Measurements from ENCODE around the gene NSG1.
"Not testable (repeated sequence)": the region's sequence is repeated elsewhere in the genome, so short reads cannot be mapped to it uniquely, and the experiment has no call there.

The NSG1 gene, protein sequence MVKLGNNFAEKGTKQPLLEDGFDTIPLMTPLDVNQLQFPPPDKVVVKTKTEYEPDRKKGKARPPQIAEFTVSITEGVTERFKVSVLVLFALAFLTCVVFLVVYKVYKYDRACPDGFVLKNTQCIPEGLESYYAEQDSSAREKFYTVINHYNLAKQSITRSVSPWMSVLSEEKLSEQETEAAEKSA

DNA sequence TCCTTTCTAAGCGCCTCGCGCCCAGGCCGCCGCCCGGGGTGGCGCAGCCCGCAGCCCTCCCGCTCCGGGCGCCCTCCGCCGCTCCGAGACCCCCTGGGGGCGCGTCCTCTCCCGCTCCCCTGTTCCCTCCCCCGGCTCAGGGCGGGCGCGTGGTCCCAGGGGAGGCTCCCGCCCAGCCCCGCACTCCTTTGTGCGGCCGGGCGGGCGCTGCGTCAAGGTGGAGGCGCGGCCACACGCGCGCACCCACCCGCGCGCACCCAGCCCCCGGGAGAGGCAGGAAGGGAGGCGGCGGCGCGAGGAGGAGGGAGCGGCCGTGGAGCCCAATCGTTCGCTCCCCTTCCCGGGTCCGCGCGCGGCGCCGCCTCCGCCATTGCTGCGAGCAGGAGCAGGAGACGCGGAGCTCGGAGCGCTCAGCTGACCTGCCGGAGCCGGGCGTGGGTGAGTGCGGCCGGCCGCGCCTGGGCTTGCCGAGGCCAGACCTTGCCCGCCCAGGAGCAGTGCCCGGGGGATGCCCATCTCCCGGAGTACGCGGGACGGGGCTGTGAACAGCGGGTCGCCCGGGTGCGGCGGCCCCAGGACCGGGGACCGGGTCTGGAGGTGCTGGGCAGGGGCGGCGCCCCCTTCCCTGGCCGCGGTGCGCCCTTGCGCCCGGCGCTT, at the start of gene NSG1:
TSS of gene NSG1 (plus strand) at position 367 of the 657 bp plus-strand sequence. CDS start 528 bp downstream, outside the sequence.
- peak; percentile 35 for DNase-seq (ENCODE audit: low spot score)

- DNase-seq (ENCODE audit: low spot score) = no peak
Measured at GRCh38 chr4:4338210-4339001, 48.5 kb upstream of the NSG1 start.

- DNase-seq (ENCODE audit: low spot score) = no peak
Measured at GRCh38 chr4:4339504-4340085, 47.3 kb upstream of the NSG1 start.

GRCh38 chr4:4341861-4342650, 44.8 kb upstream of the NSG1 start:
- no peak for DNase-seq (ENCODE audit: low spot score)

DNA sequence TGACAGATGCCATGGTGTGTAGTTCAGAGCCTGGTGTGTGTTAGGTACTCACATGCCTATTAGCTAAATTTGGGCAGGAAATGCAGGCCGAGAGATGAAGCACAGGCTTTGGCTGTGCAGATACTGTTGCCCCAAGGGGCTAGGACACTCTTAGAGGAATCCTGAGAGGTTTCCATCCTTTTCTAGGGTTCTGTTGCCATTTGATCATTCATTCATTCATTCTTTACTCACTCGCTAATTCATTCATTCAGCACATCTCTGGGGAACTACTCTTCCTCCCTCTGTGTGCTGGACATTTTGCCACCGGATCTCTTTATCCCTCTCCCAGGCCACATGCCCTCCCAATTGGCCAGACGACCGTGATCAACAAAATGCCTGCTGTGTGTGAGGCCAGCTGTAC, 43.9 kb upstream of the NSG1 start:
- no peak for DNase-seq (ENCODE audit: low spot score)

DNA sequence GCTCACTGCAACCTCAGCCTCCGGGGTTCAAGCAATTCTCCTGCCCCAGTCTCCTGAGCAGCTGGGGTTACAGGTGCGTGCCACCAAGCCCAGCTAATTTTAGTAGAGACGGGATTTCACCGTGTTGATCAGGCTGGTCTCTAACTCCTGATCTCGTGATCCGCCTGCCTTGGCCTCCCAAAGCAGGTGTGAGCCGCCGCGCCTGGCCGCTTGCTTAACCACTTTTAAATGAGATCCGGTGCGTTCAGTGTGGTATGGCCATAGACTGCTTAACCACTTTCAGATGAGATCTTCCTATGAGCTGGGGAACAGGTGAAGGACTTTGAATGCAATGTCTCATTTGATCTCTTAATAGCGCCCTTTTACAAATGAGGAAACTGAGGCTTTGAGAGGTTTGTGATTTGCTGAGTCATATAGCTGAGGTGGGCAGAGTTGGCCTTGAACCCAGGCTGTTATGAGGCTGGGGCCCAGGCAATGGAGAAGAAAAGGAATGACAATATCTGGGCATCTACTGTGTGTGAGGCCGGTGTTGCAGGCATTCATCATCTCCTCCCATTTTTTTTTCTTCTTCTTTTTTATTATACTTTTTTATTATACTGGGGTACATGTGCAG, 41.9 kb upstream of the NSG1 start:
- no peak for DNase-seq (ENCODE audit: low spot score)

DNA sequence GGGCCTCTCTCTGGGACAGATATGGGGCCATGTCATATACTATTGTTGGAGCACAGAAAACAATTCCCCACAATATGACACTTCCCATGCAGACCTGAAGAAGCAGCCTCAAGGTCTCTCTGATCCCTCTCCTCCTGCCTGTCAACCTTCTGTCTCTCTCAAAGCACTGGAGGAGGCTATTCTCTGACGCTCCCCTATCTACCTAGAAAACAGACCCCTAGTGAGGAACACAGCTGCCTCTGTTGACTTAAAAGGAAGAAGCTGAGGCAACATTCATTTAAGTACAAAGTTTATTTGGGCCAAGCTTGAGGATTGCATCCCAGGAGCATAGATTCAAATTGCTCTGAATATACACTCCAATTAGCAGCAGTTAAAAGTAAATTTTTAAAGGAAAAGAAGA, 39.3 kb upstream of the NSG1 start:
- no peak for DNase-seq (ENCODE audit: low spot score)

DNA sequence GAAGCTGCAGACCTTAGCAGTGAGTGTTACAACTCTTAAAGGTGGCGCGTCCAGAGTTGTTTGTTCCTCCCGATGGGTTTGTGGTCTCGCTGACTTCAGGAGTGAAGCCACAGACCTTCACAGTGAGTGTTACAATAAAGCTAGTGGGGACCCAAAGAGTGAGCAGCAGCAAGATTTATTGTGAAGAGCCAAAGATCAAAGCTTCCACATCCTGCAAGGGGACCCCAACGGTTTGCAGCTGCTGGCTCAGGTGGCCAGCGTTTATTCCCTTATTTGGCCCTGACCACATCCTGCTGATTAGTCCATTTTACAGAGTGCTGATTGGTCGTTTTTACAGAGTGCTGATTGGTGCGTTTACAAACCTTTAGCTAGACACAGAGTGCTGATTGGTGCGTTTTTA, 38.3 kb upstream of the NSG1 start:
- not testable (repeated sequence) for DNase-seq (ENCODE audit: low spot score)

DNA sequence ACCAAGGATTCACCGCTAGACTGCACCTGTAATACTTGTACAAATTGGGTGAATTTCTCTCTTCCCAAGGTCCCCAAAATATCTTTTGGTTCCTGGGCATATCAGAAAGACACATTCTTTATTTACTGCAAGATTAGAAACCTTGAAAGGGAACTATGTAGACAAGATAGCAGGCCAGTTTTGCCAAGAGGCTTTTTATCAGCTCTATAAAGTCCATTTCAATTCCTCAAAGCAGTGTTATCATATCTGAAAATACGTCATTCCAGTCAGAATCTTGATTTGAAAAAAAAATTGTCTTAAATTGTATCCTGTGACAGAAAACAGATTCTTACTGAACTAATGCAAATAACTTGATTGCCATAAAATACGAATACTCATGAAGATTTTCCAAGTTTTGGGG, 37.0 kb upstream of the NSG1 start:
- DNase-seq (ENCODE audit: low spot score) = no peak

- no peak for DNase-seq (ENCODE audit: low spot score)
Measured at GRCh38 chr4:4350909-4351308, 36.0 kb upstream of the NSG1 start.

GRCh38 chr4:4355302-4355701, 31.6 kb upstream of the NSG1 start:
- DNase-seq (ENCODE audit: low spot score) = no peak

GRCh38 chr4:4356106-4357041, 30.5 kb upstream of the NSG1 start:
- no peak for DNase-seq (ENCODE audit: low spot score)

GRCh38 chr4:4358093-4358854, 28.6 kb upstream of the NSG1 start:
- DNase-seq (ENCODE audit: low spot score) = no peak

DNA sequence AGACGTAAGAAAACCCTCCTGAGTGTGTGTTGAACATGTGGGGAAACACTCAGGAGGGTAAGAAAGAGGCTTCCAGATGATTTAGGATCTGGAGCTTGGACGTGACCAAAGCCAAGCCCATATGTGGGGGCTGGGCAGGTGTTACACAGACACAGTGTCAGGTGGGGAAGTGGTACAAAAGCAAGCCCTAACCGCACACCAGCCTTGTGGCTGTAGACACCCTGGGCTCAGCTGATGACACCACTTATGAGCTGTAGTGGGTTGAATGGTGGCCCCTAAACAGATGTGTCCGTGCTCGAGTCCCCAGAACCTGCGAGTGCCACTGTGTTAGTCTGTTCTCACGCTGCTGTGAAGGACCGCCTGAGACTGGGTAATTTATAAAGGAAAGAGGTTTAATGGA, 25.0 kb upstream of the NSG1 start:
- DNase-seq (ENCODE audit: low spot score) = no peak

DNA sequence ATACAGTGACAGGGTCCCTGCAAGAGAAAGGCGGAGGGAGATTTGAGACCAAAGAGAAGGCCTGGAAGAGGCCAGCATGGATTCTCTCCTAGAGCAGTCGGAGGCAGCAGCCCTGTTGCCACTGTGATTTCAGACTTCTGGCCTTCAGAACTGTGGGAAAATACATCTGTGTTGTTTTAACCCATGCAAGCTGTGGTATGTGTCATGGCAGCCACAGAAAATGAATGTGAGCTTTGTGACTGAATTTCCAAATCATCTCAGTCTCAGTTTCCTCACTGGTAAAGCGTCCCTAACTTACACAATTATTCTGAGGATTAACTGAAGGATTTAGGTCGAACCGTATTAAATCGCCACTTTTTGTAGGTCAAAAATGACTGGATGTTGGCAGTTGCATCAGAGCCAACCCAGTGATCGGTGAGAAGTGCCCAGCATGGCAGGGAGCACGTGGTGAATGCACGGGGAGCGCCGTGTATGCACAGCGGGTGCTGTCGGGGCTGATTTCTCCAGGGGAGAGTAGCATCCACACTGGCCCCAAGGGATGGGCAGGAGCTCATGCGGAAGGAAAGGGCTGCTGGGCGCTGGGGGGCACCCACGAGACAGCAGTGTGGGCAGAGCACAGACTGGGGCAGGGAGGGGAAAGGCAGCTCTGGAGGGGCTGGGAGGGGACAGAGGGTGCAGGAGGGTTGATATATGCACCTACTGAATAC, 23.8 kb upstream of the NSG1 start:
- DNase-seq (ENCODE audit: low spot score) = peak; percentile 20

DNA sequence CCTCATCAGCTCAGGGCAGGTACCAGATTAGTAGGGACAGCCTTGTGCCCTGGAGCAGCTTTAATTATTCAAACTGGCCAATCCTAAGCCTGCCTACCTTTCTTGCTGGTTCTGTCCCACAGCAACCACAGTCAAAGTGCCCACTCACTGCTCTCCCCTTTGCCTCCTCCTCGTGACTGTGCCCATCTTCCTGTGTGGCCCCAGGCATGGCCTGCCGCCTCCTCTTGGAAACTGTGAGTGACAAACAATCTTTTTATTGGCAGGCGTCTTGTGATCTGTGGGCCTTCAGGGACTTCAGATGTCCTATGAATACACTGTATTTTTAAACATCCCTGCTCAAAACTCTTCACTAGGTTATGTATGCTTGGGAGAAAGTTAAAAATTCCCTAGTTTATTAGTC, 22.8 kb upstream of the NSG1 start:
- DNase-seq (ENCODE audit: low spot score) = no peak

GRCh38 chr4:4364486-4365208, 22.3 kb upstream of the NSG1 start:
- no peak for DNase-seq (ENCODE audit: low spot score)

DNA sequence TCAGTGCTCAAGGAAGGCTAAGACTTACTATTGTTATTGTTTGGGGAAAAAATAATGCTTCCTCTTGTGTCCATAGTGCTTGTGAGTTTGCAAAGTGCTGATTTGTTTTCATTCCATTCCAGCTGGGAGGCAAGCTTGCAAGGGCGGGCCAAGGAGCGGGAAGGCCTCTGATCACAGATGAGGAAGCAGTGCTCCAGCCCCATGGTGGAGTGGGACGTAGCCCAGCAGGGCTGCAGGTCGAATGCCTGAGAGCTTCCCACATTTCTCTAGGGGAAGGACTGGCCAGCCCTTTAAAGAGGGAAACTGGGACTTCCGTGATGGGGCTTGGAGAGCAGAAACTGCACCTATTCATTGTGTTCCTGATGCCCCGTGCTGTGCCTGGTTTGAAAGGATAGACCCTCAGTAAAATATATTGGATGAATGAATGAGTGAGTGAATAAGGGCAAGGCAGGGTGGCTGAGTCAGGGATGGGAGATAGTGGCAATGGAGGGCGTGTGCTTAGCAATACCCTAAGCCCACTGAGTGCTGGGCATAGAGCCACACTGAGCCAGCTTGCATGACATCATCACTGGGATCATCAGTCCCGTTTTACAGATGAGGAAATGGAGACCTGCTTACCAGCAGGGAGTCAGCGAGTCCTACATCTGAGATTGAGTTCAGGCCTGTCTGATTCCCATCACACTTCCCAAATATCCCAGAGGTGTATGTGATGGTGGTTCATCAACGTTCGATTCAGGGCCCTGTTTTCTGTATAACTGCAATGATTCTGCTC, 17.9 kb upstream of the NSG1 start:
- no peak for DNase-seq (ENCODE audit: low spot score)

Data from AG08395 (cell line).